Natural killer cell (primary cell): ENCODE data around the gene ARL15. TPM values are rescaled to one million over a fixed set of nuclear protein-coding genes. Genes with fewer than 3 reads are reported as not detected.
"Not testable (repeated sequence)": the region's sequence is repeated elsewhere in the genome, so short reads cannot be mapped to it uniquely, and the experiment has no call there.

Source experiments
- ATAC-seq, 3 donors: fragments of 150-1000 bp in 2 of 3; fragments of 200-7000 bp in 1 of 3; cut with Tn5 transposase; 1 replicate in 1 of 3; 2 replicates in 2 of 3; pipeline ENCODE4 v1.10.0; 2021; ENCODE audit warnings: mild to moderate bottlenecking in 2 of 3, moderate library complexity in 2 of 3
- DNase-seq, 2 donors: peaks; one replicate each; pipeline versions ENCODE4 v3.0.0 to v3.0.0-alpha.2; 2013 to 2021; ENCODE audit warnings: mixed read lengths in 1 of 2
- H3K27ac ChIP-seq: one replicate; pipeline ENCODE4 v1.5.1; 2013; ENCODE audit warnings: mild to moderate bottlenecking, low read length
- H3K27me3 ChIP-seq: one replicate; pipeline ENCODE4 v1.6.1; 2013; ENCODE audit warnings: low read length; ENCODE audit not compliant: control insufficient read depth, insufficient read depth
- H3K36me3 ChIP-seq: one replicate; pipeline ENCODE4 v1.6.1; 2013; ENCODE audit warnings: low read length; ENCODE audit not compliant: control insufficient read depth, insufficient read depth
- H3K4me1 ChIP-seq: one replicate; pipeline ENCODE4 v1.6.1; 2013; ENCODE audit warnings: low read length; ENCODE audit not compliant: control insufficient read depth, insufficient read depth
- H3K4me3 ChIP-seq: one replicate; pipeline ENCODE4 v1.5.1; 2013; ENCODE audit warnings: low read length
- H3K9me3 ChIP-seq: one replicate; pipeline ENCODE4 v1.6.1; 2013; ENCODE audit warnings: low read length; ENCODE audit not compliant: control insufficient read depth, insufficient read depth
- H3K27ac Mint-ChIP-seq, 2 donors: one replicate each; pipeline ENCODE4 v1.8.0; 2022; ENCODE audit warnings: mild to moderate bottlenecking in 2 of 2, mixed read lengths in 2 of 2, moderate library complexity in 1 of 2
- H3K27me3 Mint-ChIP-seq, 2 donors: one replicate each; pipeline ENCODE4 v1.8.0; 2022; ENCODE audit warnings: low read depth in 2 of 2, mixed read lengths in 2 of 2
- H3K36me3 Mint-ChIP-seq: one replicate; pipeline ENCODE4 v1.8.0; 2022; ENCODE audit warnings: mixed read lengths
- H3K4me1 Mint-ChIP-seq, 2 donors: one replicate each; pipeline ENCODE4 v1.8.0; 2022; ENCODE audit warnings: mixed read lengths in 2 of 2
- H3K4me3 Mint-ChIP-seq: one replicate; pipeline ENCODE4 v1.8.0; 2022; ENCODE audit warnings: mild to moderate bottlenecking, moderate library complexity, mixed read lengths
- H3K9me3 Mint-ChIP-seq, 2 donors: one replicate each; pipeline ENCODE4 v1.8.0; 2022; ENCODE audit warnings: mixed read lengths in 2 of 2
- WGBS: methylation state at CpG from one replicate; pipeline ENCODE4 v1.1.7; 2013; ENCODE audit warnings: missing lambda C conversion rate; ENCODE audit not compliant: insufficient coverage; 5-methylcytosine and 5-hydroxymethylcytosine counted together
- intact Hi-C: fragments of 100-400 bp; cut with micrococcal nuclease; formaldehyde crosslinking; loops from one replicate; pipeline ENCODE4 v1.14.2; 2022
- total RNA-seq, 4 donors: library from RNA; stranded (reverse); fragments of 120-200 nt in 1 of 4; gene quantifications; one replicate each; pipeline versions ENCODE4 v1.2.3 to v1.2.4, GENCODE V29; 2013 to 2022
- TF ChIP-seq, protein P1 (sequence below): fragments of 200-600 bp; IDR thresholded peaks from one replicate; pipeline ENCODE4 v1.8.0; 2022; ENCODE audit warnings: antibody characterized with exemption

Gene ARL15
- total RNA-seq, 3 donors from 2014 or later (not counting 1 experiment from before 2014, with no cell fraction given) = 28.9 to 35.1 (median 33.1) TPM

DNA sequence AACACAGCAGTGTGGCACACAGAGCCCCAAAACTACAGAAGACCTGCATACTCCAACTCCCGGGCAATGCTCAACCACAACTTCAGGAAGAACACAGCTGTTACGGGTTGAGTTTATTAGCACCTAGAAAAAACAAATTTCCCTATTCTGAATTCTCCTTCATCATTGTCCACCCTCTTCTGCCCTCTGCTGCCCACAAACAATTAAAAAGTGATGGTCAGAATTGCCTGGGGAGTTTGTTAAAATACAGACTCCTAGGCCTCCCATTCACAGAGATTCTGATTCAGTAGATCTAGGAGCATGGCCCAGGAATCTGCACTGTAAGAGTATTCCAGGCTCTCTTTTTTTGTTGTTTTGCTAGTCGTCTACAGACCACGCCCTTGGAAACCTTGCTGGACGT is 439.3 kb downstream of the ARL15 start:
- H3K9me3 Mint-ChIP-seq = no peaks in the 10 kb centered on the region
- H3K4me3 Mint-ChIP-seq = no peak overlapping the region
- ATAC-seq (no peak), DNase-seq (no peak)
- H3K36me3 ChIP-seq = no peaks in the 10 kb centered on the region
- intact Hi-C loops = no loop called here
- no peaks in the 10 kb centered on the region for H3K36me3 Mint-ChIP-seq
- H3K4me3 ChIP-seq = no peak overlapping the region
- H3K27me3 Mint-ChIP-seq = peaks cover 2 to 14% of the 10 kb centered on the region in 2 donors
- H3K4me1 ChIP-seq = no peaks in the 10 kb centered on the region
- no peak overlapping the region for H3K27ac Mint-ChIP-seq
- H3K27me3 ChIP-seq = no peaks in the 10 kb centered on the region
- H3K4me1 Mint-ChIP-seq = no peaks in the 10 kb centered on the region
- 98% methylated on average over 5 of the region's 5 CpGs for WGBS
- TF ChIP-seq, protein P1, sequence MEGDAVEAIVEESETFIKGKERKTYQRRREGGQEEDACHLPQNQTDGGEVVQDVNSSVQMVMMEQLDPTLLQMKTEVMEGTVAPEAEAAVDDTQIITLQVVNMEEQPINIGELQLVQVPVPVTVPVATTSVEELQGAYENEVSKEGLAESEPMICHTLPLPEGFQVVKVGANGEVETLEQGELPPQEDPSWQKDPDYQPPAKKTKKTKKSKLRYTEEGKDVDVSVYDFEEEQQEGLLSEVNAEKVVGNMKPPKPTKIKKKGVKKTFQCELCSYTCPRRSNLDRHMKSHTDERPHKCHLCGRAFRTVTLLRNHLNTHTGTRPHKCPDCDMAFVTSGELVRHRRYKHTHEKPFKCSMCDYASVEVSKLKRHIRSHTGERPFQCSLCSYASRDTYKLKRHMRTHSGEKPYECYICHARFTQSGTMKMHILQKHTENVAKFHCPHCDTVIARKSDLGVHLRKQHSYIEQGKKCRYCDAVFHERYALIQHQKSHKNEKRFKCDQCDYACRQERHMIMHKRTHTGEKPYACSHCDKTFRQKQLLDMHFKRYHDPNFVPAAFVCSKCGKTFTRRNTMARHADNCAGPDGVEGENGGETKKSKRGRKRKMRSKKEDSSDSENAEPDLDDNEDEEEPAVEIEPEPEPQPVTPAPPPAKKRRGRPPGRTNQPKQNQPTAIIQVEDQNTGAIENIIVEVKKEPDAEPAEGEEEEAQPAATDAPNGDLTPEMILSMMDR = no peak
- no peaks in the 10 kb centered on the region for H3K9me3 ChIP-seq
- H3K27ac ChIP-seq = no peak overlapping the region

DNA sequence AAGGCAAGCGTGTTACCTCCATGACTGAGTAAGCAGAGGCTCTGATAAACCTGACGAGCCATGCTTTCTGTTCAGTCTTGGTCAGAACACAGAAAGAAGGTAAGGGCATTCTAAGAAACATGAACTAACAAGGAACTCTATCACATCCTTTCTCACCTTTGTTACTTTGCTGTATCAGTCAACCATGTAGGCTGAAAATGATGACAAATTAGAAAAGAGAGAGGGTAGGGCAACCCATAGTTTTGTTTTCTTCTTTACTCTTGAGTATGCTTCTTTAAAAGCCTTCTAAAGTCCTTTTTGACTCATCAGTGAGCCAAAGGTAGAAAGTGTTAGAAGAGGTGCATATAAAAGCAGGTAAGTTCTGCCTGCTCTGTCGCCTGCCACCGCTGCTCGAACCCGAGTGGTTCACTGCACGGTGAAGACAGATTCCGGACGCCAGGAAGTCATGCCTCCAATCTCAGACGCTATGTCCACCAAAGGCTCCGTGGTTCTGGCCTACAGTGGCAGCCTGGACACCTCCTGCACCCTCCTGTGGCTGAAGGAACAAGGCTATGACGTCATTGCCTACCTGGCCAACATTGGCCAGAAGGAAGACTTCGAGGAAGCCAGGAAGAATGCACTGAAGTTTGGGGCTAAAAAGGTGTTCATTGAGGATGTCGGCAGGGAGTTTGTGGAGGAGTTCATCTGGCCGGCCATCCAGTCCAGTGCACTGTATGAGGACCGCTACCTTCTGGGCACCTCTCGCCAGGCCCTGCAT is 451.5 kb downstream of the ARL15 start:
- Mint-ChIP-seq H3K9me3 (no peaks in the 10 kb centered on the region), H3K36me3 (no peaks in the 10 kb centered on the region), H3K27ac (no peak overlapping the region), H3K4me1 (no peaks in the 10 kb centered on the region), H3K4me3 (no peak overlapping the region), H3K27me3 (no peaks in the 10 kb centered on the region)
- peaks cover 6% of the 10 kb centered on the region for H3K9me3 ChIP-seq
- H3K4me1 ChIP-seq = no peaks in the 10 kb centered on the region
- TF ChIP-seq, protein P1 = no peak
- no peak overlapping the region for H3K27ac ChIP-seq
- DNase-seq = no peak
- H3K27me3 ChIP-seq = no peaks in the 10 kb centered on the region
- H3K36me3 ChIP-seq = no peaks in the 10 kb centered on the region
- intact Hi-C loops = no loop called here
- WGBS = 87% methylated on average over 17 of the region's 17 CpGs
- H3K4me3 ChIP-seq = no peak overlapping the region
- no peak for ATAC-seq

DNA sequence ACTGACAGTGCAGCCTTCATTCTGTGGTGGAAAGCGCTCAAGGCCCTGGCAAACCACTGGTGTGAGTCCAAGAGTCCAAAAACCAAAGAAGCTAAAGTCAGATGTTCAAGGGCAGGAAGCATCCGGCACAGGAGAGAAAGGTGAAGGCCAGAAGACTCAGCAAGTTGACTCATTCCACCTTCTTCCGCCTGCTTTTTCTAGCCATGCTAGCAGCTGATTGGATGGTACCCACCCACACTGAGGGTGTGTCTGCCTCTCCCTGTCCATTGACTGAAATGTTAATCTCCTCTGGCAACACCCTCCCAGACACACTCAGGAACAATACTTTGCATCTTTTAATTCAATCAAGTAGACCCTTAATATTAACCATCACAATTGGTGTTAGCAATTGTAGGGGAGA is 453.9 kb downstream of the ARL15 start:
- intact Hi-C loops = no loop called here
- no peak overlapping the region for H3K27ac Mint-ChIP-seq
- no peak for ATAC-seq
- Histone ChIP-seq H3K9me3 (peaks cover 6% of the 10 kb centered on the region), H3K4me3 (no peak overlapping the region), H3K27ac (no peak overlapping the region), H3K36me3 (no peaks in the 10 kb centered on the region), H3K4me1 (no peaks in the 10 kb centered on the region), H3K27me3 (no peaks in the 10 kb centered on the region)
- TF ChIP-seq, protein P1 = no peak
- no peak overlapping the region for H3K4me3 Mint-ChIP-seq
- no peak for DNase-seq
- 90% methylated on average over 3 of the region's 3 CpGs for WGBS
- H3K36me3 Mint-ChIP-seq = no peaks in the 10 kb centered on the region
- no peaks in the 10 kb centered on the region for H3K4me1 Mint-ChIP-seq
- peaks cover 5 to 7% of the 10 kb centered on the region in 2 donors for H3K27me3 Mint-ChIP-seq
- peaks cover 2 to 5% of the 10 kb centered on the region in 2 donors for H3K9me3 Mint-ChIP-seq

DNA sequence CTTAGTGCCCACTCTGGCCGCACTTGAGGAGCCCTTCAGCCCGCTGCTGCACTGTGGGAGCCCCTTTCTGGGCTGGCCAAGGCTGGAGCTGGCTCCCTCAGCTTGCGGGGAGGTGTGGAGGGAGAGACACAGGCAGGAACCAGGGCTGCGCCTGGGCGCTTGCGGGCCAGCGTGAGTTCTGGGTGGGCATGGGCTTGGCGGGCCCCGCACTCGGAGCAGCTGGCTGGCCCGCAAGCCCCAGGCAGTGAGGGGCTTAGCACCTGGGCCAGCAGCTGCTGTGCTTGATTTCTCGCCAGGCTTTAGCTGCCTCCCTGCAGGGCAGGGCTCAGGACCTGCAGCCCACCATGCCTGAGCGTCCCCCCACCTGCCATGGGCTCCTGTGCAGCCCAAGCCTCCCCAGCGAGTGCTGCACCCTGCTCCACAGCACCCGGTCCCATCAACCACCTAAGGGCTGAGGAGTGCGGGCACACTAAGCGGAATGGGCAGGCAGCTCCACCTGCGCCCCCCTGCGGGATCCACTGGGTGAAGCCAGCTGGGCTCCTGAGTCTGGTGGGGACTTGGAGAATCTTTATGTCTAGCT is 473.4 kb downstream of the ARL15 start:
- H3K4me1 Mint-ChIP-seq, H3K4me1 ChIP-seq, ATAC-seq, H3K4me3 Mint-ChIP-seq, DNase-seq, H3K27ac Mint-ChIP-seq, H3K27me3 Mint-ChIP-seq, H3K9me3 Mint-ChIP-seq, H3K4me3 ChIP-seq, H3K36me3 ChIP-seq, H3K36me3 Mint-ChIP-seq, H3K27ac ChIP-seq, H3K27me3 ChIP-seq, intact Hi-C loops, H3K9me3 ChIP-seq: not testable (repeated sequence)
- 94% methylated on average over 19 of the region's 19 CpGs for WGBS
